Germinal center (tissue), 1 donor: Measurements from ENCODE around the gene MEGF6.
A peak's percentile ranks its signal among the peaks of the same experiment; 100 is the strongest.
"Not testable (repeated sequence)": the region's sequence is repeated elsewhere in the genome, so short reads cannot be mapped to it uniquely, and the experiment has no call there.

ENCODE experiments used
- DNase-seq: peaks from one replicate; pipeline ENCODE4 v3.0.0; 2012; ENCODE audit warnings: mixed read lengths, low spot score

MEGF6 gene

GRCh38 chr1:3626025-3626424 is 14.7 kb upstream of the MEGF6 start:
- DNase-seq = no peak

- no peak for DNase-seq
These were observed 14.0 kb upstream of the MEGF6 start for GRCh38 chr1:3625151-3625907.

GRCh38 chr1:3624200-3625136 is 13.2 kb upstream of the MEGF6 start, which contains the start of gene TPRG1L:
TPRG1L (plus strand) TSS chr1:3625015; CDS start chr1:3625073, 58 bp downstream.
- peak; percentile 100 for DNase-seq

- DNase-seq = no peak
These were observed 12.3 kb upstream of the MEGF6 start for GRCh38 chr1:3623441-3624199.

- not testable (repeated sequence) for DNase-seq
These were observed 10.8 kb upstream of the MEGF6 start for GRCh38 chr1:3622102-3622501.

- not testable (repeated sequence) for DNase-seq
These were observed 9.9 kb upstream of the MEGF6 start for GRCh38 chr1:3621151-3621671.

GRCh38 chr1:3620708-3621107 is 9.4 kb upstream of the MEGF6 start:
- no peak for DNase-seq

- peak; percentile 88 for DNase-seq
These were observed 7.8 kb upstream of the MEGF6 start for GRCh38 chr1:3618881-3619671.

- DNase-seq = no peak
These were observed 7.2 kb upstream of the MEGF6 start for GRCh38 chr1:3618531-3618880.

GRCh38 chr1:3617806-3618345 is 6.6 kb upstream of the MEGF6 start:
- DNase-seq = no peak

GRCh38 chr1:3616861-3617260 is 5.6 kb upstream of the MEGF6 start:
- no peak for DNase-seq

- peak; percentile 22 for DNase-seq
These were observed 3.7 kb upstream of the MEGF6 start for GRCh38 chr1:3614755-3615742.

- no peak for DNase-seq
These were observed 815 bp upstream of the MEGF6 start for GRCh38 chr1:3612123-3612522.

- no peak for DNase-seq
These were observed 660 bp downstream of the MEGF6 start for GRCh38 chr1:3610527-3611169.

GRCh38 chr1:3609769-3610526 is 1.4 kb downstream of the MEGF6 start:
- DNase-seq = no peak

GRCh38 chr1:3609016-3609768 is 2.1 kb downstream of the MEGF6 start:
- DNase-seq = no peak

GRCh38 chr1:3608154-3608553 is 3.2 kb downstream of the MEGF6 start:
- no peak for DNase-seq

- no peak for DNase-seq
These were observed 3.6 kb downstream of the MEGF6 start for GRCh38 chr1:3607703-3608065.
